Measurements from ENCODE around the gene RAB3GAP2.
A peak's percentile ranks its signal among the peaks of the same experiment; 100 is the strongest.
"Not testable (repeated sequence)": the region's sequence is repeated elsewhere in the genome, so short reads cannot be mapped to it uniquely, and the experiment has no call there.

The RAB3GAP2 gene, protein sequence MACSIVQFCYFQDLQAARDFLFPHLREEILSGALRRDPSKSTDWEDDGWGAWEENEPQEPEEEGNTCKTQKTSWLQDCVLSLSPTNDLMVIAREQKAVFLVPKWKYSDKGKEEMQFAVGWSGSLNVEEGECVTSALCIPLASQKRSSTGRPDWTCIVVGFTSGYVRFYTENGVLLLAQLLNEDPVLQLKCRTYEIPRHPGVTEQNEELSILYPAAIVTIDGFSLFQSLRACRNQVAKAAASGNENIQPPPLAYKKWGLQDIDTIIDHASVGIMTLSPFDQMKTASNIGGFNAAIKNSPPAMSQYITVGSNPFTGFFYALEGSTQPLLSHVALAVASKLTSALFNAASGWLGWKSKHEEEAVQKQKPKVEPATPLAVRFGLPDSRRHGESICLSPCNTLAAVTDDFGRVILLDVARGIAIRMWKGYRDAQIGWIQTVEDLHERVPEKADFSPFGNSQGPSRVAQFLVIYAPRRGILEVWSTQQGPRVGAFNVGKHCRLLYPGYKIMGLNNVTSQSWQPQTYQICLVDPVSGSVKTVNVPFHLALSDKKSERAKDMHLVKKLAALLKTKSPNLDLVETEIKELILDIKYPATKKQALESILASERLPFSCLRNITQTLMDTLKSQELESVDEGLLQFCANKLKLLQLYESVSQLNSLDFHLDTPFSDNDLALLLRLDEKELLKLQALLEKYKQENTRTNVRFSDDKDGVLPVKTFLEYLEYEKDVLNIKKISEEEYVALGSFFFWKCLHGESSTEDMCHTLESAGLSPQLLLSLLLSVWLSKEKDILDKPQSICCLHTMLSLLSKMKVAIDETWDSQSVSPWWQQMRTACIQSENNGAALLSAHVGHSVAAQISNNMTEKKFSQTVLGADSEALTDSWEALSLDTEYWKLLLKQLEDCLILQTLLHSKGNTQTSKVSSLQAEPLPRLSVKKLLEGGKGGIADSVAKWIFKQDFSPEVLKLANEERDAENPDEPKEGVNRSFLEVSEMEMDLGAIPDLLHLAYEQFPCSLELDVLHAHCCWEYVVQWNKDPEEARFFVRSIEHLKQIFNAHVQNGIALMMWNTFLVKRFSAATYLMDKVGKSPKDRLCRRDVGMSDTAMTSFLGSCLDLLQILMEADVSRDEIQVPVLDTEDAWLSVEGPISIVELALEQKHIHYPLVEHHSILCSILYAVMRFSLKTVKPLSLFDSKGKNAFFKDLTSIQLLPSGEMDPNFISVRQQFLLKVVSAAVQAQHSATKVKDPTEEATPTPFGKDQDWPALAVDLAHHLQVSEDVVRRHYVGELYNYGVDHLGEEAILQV (N-terminal part only)

DNA sequence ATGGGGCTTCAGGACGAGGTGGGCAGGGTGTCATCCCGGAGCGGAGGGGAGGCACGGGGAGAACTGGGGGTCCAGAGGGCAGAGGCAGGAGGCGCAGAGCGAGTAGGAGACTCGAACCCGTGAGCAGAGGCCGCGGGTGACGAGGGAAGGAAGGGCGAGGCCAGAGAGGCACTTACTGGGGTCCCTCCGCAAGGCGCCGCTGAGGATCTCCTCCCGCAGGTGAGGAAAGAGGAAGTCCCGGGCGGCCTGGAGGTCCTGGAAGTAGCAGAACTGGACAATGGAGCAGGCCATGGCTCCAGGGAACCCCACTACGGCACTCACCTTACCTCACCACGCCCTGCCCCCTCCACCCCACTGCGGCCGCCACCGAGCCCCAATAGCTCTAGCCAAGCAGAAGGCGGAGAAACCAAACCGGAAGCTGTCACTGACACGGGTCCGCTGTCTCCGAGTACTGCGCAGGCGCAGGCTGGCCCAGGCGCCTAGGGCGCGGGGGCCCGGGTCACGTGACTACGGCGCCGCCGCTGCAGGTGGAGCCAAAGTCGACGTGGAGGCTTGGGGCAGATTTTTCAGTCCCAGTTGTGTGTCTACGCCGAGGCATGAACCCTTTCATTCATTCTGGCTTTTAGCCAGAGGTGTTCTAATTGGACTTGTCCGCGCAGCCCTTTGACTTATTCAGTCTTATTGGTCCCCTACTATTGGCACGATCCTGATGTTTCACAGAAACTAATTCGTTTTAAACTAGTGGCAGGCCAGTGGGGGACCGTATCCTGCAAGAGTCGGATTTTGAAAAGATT is at the start of gene RAB3GAP2:
Gene RAB3GAP2, minus strand, starts transcription at position 407 of the 794 bp plus-strand sequence. Its CDS starts 116 bp downstream, at position 291.
- DNase-seq (ENCODE audit: low read depth) = peak; percentile 94

DNA sequence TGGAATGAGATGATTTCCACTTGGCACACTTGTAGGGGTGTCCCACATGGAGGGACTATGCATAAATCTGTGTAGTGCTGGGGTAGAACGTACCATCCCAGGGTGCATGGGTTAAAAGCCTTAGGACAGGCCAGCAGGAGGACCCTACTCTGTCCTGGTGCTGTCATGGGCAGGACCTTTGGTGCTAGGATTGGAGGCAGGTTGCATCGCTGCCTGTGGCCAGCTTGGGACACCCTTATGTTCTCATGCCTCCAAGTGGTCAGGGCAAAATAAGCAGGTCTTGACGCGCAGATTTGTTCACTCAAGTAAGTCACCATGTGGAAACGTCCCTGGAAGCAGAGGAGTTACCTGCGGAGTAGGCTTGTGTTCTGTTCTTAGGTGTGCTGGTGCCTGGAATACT is 49.5 kb upstream of the RAB3GAP2 start:
- DNase-seq (ENCODE audit: low read depth) = no peak

DNA sequence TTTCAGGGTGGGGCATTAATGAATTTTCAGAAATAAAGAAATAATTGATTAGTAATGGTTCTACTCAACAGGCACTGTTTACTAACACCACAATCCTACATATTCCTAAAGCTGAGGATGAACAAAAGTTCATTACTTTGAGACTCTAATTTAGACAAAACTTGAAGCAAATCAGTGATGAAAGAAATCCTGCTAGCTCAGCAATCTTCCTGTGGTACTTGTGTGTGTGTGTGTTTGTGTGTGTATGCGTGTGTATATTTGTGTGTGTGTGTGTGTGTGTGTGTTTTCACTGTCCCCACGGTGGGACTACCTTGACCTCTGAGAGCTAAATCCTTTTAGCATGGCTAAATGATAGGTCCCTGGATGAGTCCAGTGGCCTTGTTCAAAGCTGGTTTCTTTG is 48.5 kb upstream of the RAB3GAP2 start:
- DNase-seq (ENCODE audit: low read depth) = no peak

DNA sequence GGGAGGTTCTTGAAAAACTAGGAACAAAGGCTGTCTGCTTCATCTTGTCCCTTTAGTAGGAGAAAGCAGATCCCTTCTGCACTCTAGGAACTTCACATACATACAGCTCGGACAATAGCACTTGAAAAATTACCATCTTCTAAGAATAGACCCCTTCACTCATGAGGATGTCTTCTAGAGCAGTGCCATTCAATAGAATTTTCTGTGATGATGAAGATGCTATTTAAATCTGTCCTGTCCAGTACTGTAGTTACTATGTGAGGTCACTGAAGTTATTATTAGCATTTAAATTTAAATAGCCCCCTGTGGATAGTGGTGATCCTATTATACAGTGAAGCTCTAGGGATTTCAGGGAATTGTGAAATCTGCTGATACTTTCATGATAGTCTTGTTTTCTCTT is 46.4 kb upstream of the RAB3GAP2 start:
- DNase-seq (ENCODE audit: low read depth) = no peak

DNA sequence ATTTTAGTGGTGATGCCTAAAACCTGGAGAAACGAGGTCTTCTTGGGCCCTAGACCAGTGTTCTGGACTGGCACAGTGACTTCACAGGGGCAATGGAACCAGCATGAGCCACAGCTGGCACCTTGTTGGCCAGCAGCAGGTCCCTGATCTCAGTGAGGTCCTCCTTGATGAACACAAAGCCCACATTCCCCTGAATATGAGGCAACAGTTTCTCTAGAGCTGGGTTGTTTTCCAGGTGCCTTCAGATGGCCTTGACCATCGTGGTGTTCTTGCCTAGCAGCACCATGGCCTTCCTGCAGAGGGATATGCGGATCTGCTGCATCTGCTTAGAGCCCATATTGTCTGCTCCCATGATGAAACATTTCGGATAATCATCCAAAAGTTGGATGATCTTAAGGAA is 44.9 kb upstream of the RAB3GAP2 start:
- DNase-seq (ENCODE audit: low read depth) = no peak

DNA sequence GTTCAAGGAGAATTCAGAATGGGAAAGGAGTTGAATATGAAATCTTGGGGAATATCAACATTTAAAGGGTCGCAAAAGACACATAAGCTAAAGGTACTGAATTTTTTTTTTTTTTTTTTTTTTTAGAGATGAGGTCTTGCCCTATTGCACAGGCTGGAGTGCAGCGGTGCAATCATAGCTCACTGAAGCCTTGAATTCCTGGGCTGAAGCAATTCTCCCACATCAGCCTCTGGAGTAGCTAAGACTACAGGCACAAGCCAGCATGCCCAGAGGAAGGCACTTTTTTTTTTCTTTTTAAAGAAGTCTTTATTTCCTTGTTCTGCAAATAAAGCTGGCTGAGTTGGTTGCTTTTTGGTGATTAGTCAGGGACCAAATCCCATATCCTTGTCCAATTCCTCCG is 44.1 kb upstream of the RAB3GAP2 start:
- DNase-seq (ENCODE audit: low read depth) = no peak

DNA sequence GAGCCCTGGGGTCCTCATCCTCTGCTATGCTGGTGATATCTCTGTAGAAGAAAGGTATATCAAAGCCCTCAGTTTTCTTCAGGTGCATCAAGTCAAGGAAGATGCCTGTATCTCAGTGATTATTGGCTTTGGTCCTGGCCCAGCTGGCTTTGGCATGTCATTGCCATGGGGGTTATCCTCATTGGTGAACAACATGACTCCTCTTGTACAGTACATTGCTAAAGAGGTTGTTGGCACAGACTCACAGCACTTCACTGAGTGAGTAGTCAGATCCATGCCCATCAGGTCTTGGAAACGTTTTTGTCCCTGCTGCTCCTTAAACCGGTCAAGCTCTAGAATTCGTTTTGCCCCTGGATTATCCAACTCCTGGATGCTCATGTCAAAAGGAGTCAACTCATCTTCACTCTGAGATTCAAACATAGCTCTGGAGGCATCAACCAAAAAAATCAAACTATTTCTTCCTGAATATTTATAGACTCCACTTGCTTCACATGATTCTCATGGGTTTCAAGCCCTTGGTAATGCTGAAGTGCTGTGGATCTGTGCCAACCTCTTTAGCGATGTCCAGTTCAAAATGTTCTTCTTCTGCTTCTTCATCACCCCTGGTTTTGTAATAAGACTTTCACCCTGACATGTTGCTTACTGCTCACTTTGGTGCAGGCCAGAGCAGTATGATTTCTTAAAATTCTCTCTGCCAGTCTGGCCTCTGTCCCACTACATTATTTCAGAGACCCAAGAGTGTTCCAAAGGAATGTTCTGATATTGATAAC is 43.0 kb upstream of the RAB3GAP2 start:
- DNase-seq (ENCODE audit: low read depth) = no peak

DNA sequence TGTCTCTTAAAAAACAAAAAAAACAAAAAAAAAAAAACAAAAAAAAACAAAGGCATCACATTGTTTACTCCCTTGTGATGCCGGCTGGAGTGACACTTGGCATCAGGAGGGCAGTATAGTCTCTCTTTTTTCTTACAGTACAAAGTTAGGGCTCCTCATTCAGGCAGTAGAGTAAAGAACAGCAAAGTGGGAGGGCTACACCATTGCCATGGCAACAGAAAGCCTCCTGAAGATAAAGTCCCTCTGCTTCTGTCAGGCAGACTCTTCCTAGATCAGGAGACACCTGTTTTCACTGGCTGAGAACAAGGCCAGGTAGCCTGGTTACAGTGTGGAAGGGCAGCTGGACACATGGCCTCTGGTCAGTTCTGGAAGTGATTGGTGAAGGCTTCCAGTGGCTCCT is 41.3 kb upstream of the RAB3GAP2 start:
- DNase-seq (ENCODE audit: low read depth) = no peak

DNA sequence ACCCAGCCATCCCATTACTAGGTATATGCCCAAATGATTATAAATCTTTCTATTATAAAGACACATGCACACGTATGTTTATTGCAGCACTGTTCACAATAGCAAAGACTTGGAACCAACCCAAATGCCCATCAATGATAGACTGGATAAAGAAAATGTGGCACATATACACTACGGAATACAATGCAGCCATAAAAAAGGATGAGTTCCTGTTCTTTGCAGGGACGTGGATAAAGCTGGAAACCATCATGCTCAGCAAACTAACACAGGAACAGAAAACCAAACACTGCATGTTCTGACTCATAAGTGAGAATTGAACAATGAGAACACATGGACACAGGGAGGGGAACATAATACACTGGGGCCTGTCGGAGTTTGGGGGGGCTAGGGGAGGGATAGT is 37.9 kb upstream of the RAB3GAP2 start:
- DNase-seq (ENCODE audit: low read depth) = not testable (repeated sequence)

DNA sequence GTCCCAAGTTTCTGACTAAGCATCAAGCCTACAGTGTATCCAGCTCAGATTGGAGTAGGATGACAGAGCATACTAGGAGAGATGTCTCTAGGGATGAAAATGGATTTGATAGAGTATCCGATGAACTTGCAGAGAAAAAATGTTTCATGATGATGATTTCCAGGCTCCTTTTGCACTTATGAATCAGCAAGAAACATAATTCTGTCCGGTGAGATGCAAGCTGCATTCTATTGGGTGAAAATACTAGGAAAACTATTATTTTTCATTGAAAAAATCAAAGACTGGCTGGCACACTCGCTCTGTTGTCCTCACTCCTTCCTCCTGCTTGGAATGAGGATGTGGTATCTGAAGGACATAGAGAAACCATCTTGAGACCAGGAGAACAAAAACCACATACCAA is 35.4 kb upstream of the RAB3GAP2 start:
- DNase-seq (ENCODE audit: low read depth) = no peak

DNA sequence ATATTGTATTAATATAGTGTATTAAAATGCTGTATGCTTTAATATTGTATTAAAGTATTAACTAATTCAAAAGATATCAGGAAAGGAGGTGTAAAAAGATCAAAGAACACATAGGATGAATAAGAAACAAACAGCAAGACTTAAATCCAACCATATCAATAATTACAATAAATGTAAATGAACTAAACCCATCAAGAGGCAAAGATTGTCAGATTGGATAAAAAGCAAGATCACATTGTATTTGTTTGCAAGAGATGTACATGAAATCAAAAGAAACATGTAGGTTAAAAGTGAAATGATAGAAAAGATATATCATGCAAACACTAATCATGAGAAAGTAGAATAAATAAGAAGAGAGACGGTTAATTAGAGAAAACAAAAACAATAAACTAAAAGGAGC is 34.1 kb upstream of the RAB3GAP2 start:
- DNase-seq (ENCODE audit: low read depth) = no peak

DNA sequence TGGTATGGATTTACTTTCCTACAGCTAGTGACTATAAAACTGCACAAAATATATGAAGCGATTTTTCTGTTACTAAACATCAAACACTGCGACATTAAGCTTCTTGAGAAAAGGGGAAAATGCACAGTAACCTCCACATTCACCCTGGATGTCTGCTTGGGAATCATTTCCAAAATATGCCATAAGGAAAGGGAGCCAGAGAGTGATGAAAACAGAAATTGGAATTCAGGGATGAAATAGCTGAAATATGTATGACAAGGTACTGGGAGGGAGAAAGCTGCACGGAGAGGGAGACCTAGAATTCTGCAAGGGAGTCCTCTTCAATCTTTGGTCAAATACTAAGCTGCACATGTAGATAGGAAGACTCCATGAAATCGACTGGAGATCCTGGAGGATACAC is 31.6 kb upstream of the RAB3GAP2 start:
- no peak for DNase-seq (ENCODE audit: low read depth)

DNA sequence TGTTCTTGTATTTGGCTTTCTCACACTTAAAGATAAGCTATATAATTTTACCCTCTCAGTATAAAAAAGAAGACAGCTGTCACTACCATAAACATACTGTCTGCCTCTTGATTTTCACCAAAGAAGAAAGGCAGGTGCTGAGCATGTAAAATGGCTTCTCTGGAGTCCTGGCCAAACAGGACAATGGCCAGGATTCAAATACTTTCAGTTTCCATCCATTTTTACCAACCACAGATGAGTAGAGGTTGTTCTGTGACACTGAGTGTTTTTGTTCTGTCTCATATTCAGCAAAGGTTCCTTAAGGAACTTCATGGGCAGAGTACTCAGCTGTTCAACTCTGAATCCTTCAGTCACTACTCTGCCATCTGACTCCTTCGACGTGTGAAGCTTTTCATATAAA is 29.4 kb upstream of the RAB3GAP2 start:
- no peak for DNase-seq (ENCODE audit: low read depth)

DNA sequence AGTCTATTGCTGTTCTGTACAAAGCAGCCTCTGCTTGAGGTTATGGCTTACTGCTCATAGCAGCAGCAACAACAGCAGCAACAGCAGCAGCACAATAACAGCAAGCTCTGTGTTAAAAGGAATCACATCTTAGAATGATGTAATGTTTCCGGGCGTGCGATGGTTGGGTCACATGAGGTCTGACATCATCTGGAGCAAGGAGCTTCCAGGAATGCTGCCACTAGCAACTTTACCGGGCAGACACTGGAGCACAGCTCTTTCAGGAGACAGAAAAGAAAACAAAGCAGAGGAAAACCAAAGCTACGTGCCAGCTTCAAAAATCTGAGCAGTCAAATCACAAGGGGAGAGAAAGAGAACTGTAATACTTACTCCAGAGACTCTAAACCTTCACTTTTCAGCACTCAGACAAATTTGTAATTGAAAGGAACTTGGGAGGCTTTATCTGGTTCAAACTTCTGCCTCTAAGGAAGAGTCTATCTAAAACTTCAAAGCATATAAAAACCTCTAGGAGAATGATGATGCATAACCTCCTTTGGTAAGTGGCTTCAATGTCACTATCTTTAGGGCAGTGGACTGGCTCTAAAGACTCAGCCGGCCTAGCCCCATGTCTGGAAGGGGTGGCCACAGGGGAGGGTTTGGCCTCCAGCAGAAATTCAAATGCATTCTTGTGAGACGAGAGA is 28.3 kb upstream of the RAB3GAP2 start:
- DNase-seq (ENCODE audit: low read depth) = no peak

DNA sequence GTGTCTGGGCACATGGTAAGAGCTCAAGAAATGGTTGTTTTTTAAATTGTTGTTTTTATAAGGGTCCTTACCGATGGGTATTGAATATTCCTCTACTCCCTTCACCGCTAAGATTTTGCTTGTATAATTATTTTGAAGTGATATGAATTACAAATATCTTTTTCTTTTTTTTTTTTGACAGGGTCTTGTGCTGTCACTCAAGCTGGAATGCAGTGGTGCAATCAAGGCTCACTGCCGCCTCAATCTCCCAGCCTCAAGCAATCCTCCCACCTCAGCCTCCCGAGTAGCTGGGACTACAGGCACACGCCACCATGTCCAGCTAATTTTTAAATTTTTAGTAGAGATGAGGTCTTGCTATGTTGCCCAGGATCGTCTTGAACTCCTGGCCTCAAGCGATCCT is 27.1 kb upstream of the RAB3GAP2 start:
- DNase-seq (ENCODE audit: low read depth) = no peak

DNA sequence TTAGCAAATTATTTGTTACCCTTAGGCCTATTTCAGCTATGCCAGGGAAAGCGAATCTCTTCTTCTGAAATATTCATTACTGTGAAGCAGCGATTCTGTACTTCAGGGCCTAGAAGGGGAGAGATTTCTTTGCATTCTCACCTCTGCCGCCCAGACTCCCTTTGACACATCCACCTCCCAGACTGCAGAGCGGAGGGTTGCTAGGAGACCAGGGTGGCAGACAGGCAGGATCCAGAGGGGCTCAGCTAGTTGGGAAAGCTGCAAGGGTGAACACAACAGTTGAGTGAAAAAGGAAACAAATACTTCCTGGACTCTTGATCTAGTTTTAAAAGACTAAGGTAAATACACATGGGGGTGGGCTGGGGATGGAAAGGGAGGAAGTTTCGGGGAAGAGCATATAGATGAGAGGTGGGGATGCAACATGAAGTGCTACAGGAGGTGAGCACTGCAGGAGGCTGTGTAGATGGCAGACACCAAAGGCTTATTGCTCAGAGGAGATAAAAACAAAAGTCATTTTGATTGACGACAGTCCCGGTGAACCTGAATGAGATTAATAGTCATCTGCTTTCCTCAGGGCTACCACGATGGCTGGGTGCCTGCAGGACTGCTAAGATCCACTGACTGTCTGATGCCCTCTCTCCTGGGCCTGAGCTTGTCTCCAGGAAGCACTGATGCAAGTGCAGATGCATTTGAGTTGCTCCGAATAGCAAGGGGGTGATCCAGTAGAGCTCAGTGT is 26.4 kb upstream of the RAB3GAP2 start:
- DNase-seq (ENCODE audit: low read depth) = no peak

DNA sequence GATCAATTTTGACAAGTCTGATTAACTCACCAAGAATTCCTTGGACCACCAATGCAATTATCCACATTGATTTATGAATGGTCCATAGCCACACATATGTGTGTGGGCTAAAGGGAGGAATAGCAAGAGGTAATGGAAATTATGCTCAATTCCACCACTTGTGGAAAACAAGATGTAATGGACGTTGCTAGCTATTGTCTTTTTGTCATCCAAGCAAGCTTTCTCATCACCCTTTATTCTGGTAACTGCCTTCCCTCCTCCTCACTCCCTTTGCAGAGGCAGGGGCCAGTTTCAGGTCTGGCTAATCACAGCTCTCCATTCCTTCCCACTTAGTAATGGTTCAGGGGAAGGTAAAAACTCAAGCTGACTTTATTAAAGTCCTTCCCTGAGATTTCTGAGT is 24.7 kb upstream of the RAB3GAP2 start:
- no peak for DNase-seq (ENCODE audit: low read depth)

DNA sequence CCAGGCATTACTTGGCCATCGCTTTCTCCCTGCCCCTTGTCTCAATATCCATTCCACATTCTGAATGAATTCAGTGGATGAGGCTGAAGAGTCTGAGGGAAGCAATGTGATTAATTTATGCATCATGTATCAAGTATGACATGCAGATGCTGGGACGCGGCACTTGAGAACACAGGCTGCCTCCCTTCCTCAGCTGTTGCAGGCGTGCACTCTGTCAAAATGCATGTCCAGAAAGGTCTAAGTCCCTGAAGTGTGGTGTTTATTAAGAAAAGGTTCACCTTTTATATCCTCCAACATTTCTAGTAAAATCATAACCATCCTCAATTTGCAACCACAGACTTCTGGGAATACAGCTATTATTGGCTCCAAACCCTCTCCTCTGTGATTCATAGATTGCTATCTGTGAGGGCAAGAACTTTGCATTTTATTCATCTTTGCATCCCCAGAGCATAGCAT is 22.6 kb upstream of the RAB3GAP2 start:
- DNase-seq (ENCODE audit: low read depth) = no peak

DNA sequence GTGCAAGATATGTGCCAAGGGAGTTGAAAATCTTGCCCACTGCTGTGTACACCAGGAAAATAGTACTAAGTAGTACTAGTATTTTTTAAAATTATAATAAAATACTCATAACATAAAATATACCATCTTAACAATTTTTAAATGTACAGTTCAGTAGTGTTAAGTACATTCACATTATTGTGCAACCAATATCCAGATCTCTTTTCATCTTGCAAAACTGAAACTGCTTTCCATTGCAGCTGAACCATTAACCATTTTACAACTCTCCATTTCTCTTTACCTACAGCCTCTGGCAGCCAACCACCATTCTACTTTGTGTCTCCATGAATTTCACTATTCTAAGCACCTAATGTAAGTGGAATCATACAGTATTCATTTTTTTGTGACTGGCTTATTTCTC is 19.3 kb upstream of the RAB3GAP2 start:
- DNase-seq (ENCODE audit: low read depth) = no peak

All from CMK (cell line).